Hepatocyte (in vitro differentiated cells): ENCODE data around the gene AZIN2.

ENCODE experiments used
- CTCF ChIP-seq: fragments of 200-600 bp; sonication (generic); IDR thresholded peaks from 2 replicates; pipeline ENCODE4 v1.5.1; 2016; ENCODE audit warnings: antibody characterized with exemption, mild to moderate bottlenecking; ENCODE audit not compliant: poor library complexity
- EZH2 ChIP-seq: fragments of 200-600 bp; sonication (generic); IDR thresholded peaks from 2 replicates; pipeline ENCODE4 v1.6.1; 2016; ENCODE audit warnings: antibody characterized with exemption, mild to moderate bottlenecking, borderline replicate concordance

- TF ChIP-seq CTCF (no peak), EZH2 (no peak)
Measured at GRCh38 chr1:33092438-33092837, 11.5 kb downstream of the AZIN2 start.
